ENCODE data around the gene MOSPD3.

- TF ChIP-seq, protein P1, sequence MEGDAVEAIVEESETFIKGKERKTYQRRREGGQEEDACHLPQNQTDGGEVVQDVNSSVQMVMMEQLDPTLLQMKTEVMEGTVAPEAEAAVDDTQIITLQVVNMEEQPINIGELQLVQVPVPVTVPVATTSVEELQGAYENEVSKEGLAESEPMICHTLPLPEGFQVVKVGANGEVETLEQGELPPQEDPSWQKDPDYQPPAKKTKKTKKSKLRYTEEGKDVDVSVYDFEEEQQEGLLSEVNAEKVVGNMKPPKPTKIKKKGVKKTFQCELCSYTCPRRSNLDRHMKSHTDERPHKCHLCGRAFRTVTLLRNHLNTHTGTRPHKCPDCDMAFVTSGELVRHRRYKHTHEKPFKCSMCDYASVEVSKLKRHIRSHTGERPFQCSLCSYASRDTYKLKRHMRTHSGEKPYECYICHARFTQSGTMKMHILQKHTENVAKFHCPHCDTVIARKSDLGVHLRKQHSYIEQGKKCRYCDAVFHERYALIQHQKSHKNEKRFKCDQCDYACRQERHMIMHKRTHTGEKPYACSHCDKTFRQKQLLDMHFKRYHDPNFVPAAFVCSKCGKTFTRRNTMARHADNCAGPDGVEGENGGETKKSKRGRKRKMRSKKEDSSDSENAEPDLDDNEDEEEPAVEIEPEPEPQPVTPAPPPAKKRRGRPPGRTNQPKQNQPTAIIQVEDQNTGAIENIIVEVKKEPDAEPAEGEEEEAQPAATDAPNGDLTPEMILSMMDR (conservative IDR thresholded peaks at IDR 0.05; ENCODE audit: low read length), result no peak
- TF ChIP-seq EZH2phosphoT487 (IDR thresholded peaks at IDR 0.05; ENCODE audit: borderline replicate concordance, low read depth, low read length), result no peak
Measured at GRCh38 chr7:100614308-100614861, 2.0 kb downstream of the MOSPD3 start.

All from OCI-LY7 (cell line).